GM12864 (cell line): ENCODE measurements around the gene IFT52.
A peak's percentile ranks its signal among the peaks of the same experiment; 100 is the strongest.

Experiments
- DNase-seq: peaks from one replicate; pipeline ENCODE4 v3.0.0-alpha.2; 2011; ENCODE audit warnings: low read depth
- H3K4me3 ChIP-seq: 2 replicates; pipeline ENCODE4 v1.5.1; 2011; ENCODE audit warnings: mild to moderate bottlenecking, low read depth, low read length, control low read depth
- TF ChIP-seq, protein P1 (sequence below): IDR thresholded peaks from 2 replicates; pipeline ENCODE4 v1.5.1; 2011; ENCODE audit warnings: low read depth, mild to moderate bottlenecking, moderate library complexity, low read length, control low read depth, inconsistent platforms; ENCODE audit errors: missing control alignments

The IFT52 gene

DNA sequence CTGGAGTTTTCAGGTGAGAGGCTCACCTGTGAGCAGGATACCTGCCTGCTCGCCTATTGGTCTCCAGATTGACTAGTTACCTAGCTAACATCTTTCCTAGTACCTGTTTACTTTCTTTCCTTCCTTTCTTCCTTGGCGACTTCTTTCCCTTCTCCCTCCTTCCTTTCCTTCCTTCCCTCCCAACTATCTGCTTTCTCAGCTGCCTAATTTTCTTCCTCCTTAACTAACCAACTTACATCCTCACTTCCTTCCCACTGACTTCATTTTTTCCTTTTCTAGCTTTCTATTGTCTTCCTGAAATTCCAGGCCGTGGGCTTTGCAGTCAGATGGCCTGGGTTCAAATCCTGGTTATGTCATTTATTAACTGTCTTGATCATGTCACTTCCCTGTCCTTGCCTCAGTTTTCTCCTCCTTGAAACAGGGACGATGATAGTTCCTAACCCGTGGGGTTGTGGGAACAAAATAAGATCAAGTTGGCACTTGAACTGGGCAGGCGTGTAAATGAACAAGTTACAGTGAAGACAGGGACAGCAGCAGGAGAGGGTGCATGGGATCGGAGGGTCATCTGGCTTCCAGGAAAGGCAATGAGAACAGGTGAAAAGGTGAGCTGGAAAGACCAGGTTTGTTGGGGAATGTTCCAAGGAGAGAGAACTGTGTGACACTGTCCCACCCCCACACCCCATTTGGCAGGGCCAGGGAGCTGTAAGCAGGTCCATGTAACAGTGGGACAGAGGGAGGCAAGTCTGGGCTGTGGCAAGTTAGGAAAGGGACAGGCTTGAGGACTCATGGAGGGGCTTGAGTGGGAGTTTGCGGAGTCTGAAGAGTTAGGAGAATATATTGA, 31.4 kb upstream of the IFT52 start:
- DNase-seq = no peak
- no peak overlapping the region for H3K4me3 ChIP-seq
- TF ChIP-seq, protein P1, sequence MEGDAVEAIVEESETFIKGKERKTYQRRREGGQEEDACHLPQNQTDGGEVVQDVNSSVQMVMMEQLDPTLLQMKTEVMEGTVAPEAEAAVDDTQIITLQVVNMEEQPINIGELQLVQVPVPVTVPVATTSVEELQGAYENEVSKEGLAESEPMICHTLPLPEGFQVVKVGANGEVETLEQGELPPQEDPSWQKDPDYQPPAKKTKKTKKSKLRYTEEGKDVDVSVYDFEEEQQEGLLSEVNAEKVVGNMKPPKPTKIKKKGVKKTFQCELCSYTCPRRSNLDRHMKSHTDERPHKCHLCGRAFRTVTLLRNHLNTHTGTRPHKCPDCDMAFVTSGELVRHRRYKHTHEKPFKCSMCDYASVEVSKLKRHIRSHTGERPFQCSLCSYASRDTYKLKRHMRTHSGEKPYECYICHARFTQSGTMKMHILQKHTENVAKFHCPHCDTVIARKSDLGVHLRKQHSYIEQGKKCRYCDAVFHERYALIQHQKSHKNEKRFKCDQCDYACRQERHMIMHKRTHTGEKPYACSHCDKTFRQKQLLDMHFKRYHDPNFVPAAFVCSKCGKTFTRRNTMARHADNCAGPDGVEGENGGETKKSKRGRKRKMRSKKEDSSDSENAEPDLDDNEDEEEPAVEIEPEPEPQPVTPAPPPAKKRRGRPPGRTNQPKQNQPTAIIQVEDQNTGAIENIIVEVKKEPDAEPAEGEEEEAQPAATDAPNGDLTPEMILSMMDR = no peak

DNA sequence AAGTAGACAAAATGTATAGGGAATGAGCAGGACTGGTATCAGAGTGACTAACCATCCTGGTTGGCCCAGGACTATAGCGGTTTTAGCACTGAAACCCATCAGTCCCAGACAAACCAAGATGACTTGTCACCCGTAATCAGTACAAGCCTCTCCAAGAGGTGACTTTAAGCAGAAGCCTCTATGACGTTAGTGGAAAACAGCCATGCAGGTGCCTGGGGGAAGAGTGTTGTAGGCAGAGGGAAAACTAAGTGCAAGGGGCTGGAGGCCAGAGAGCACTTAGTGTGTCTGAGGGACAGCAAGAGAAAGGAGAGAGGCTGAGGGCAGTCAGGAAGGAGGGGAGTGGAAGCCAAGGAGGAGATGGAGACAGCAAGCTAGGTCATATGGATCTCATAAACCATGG, 29.8 kb upstream of the IFT52 start:
- TF ChIP-seq, protein P1 = no peak
- no peak overlapping the region for H3K4me3 ChIP-seq

DNA sequence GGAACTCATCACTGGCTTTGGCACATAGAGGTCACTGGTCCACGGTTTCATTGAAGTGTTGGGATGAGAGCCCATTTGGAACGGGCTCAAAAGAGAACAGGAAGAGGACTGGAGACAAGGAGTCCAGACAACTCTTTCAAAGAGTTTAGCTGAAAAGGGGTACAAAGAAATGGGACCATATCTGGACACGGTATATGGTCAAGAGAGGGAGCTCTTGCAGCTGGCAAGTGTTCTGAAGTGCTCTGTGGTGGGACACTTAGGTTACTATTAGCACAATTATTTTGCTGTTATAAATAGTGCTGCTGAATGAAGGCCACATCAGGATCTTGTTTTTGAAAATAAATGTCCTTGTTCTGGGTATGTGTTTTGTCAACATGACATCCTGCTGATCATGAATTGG, 27.3 kb upstream of the IFT52 start:
- TF ChIP-seq, protein P1 = peak; percentile 23
- H3K4me3 ChIP-seq = no peak overlapping the region
- DNase-seq = no peak

More for the DNA sequence above, 29.8 kb upstream of the IFT52 start:
- no peak for DNase-seq

DNA sequence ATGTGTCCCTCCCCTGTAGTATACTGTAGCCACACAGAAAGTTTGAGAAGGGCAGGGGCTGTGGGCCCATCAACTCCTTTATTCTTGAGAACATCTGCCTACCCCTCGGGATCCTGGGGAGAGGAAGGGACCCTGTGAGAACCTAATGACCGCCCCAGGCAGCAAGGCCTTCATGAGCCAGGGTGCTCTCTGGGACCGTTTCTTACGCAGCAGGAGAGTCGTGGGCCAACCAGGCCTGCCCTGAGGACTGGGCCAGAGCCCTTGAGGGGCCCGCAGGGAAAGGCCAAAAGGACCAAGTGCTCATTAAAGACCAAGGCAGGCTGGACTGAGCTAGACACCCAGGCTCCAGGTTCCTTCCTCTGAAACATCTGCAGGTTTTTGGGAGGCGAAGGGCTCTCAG, 26.7 kb upstream of the IFT52 start:
- H3K4me3 ChIP-seq = no peak overlapping the region
- DNase-seq = no peak
- TF ChIP-seq, protein P1 = no peak

DNA sequence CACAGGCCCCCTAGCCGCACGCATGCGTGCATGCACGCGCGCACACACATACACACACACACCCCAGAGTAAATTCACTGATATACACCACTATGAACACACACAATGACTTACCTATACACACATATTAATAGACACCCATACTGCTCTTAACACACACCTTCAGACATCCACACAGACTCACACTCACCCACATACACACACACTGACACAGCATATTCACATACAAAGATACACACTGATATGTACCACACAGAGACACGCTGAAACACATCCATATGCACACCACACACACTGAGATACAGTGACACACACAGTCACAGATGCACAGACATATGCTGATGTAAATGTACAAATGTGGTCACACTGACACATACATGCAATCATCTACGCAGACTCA, 26.3 kb upstream of the IFT52 start:
- no peak overlapping the region for H3K4me3 ChIP-seq

DNA sequence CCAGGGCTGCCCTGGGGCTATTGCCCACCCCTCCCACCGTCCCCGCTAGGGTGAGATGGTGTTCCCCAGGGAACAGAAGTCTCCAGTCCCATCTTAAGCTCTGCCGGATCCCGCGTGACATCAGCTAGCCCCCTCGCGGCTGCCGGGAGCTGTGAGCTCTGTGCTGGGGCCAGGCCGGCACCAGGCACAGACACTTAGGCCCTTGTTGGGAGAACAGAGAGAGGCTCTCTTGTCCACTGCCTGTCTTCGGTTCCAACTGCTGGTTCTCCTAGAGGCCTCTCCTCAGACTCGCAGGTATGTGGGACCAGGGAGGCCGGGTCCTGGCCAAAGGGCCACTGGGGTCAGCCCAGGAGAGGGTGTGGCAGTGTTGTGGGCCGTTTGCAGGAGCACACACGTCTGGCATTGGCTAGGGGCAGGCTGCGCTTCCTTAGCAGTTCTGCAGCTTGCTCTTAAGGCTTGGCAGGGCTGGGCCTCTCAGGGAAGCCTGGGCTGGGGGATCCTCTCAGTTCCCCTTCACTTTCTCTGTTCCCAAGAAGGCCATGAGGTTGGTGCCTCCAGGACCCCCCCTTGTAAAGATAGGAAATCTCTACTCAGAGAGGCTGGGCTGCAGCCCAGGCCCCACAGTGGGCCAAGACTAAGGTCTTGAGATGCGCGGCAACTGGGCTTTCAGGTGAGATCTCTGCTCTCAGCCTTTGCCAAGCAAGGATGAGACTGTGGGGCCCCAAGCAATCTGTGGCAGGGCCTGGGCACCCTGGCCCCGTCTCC, 25.6 kb upstream of the IFT52 start:
- TF ChIP-seq, protein P1 = no peak
- DNase-seq = no peak
- H3K4me3 ChIP-seq = no peak overlapping the region

More for the DNA sequence above, 26.3 kb upstream of the IFT52 start:
- DNase-seq = no peak
- TF ChIP-seq, protein P1 = no peak
